GM23248 (cell line): Measurements from ENCODE around the gene FARP1. TPM values are rescaled to one million over a fixed set of nuclear protein-coding genes. Genes with fewer than 3 reads are reported as not detected.

Source experiments
- DNase-seq: peaks from one replicate; pipeline ENCODE4 v3.0.0-alpha.2; 2015
- H2AFZ ChIP-seq: fragments of 200-600 bp; sonication (generic); 2 replicates; pipeline ENCODE4 v1.6.1; 2016; ENCODE audit warnings: antibody characterized with exemption
- H3F3A ChIP-seq: fragments of 200-600 bp; sonication (generic); 2 replicates; pipeline ENCODE4 v1.6.1; 2016; ENCODE audit warnings: mild to moderate bottlenecking, antibody characterized with exemption, mixed run types; ENCODE audit not compliant: insufficient read depth
- H3K27ac ChIP-seq: fragments of 200-600 bp; sonication (generic); 2 replicates; pipeline ENCODE4 v1.5.1; 2016; ENCODE audit warnings: mild to moderate bottlenecking
- H3K27me3 ChIP-seq: fragments of 200-600 bp; sonication (generic); replicated peaks from 2 replicates; pipeline ENCODE4 v1.6.1; 2016; ENCODE audit warnings: mild to moderate bottlenecking; ENCODE audit not compliant: insufficient read depth
- H3K36me3 ChIP-seq: fragments of 200-600 bp; sonication (generic); 2 replicates; pipeline ENCODE4 v1.6.1; 2016; ENCODE audit warnings: low read depth, mild to moderate bottlenecking
- H3K4me1 ChIP-seq: fragments of 200-600 bp; sonication (generic); 2 replicates; pipeline ENCODE4 v1.6.1; 2016; ENCODE audit warnings: mild to moderate bottlenecking; ENCODE audit not compliant: insufficient read depth
- H3K4me2 ChIP-seq: fragments of 200-600 bp; sonication (generic); one replicate; pipeline ENCODE4 v1.6.1; 2016; ENCODE audit warnings: mild to moderate bottlenecking; ENCODE audit not compliant: unreplicated experiment
- H3K4me3 ChIP-seq: fragments of 200-600 bp; sonication (generic); 2 replicates; pipeline ENCODE4 v1.5.1; 2016; ENCODE audit warnings: mild to moderate bottlenecking
- H3K79me2 ChIP-seq: fragments of 200-600 bp; sonication (generic); 2 replicates; pipeline ENCODE4 v1.6.1; 2016; ENCODE audit warnings: mild to moderate bottlenecking; ENCODE audit not compliant: insufficient read depth
- H3K9ac ChIP-seq: fragments of 200-600 bp; sonication (generic); 2 replicates; pipeline ENCODE4 v1.6.1; 2016; ENCODE audit warnings: mild to moderate bottlenecking
- H3K9me2 ChIP-seq: fragments of 200-600 bp; sonication (generic); 2 replicates; pipeline ENCODE4 v1.6.1; 2016; ENCODE audit warnings: mixed run types, mild to moderate bottlenecking, moderate library complexity; ENCODE audit not compliant: insufficient read depth
- H3K9me3 ChIP-seq: fragments of 200-600 bp; sonication (generic); one replicate; pipeline ENCODE4 v1.6.1; 2017; ENCODE audit warnings: low read depth
- H4K20me1 ChIP-seq: fragments of 200-600 bp; sonication (generic); 2 replicates; pipeline ENCODE4 v1.6.0; 2016; ENCODE audit not compliant: insufficient read depth
- EZH2 ChIP-seq: fragments of 200-600 bp; sonication (generic); IDR thresholded peaks from 2 replicates; pipeline ENCODE4 v1.6.1; 2018; ENCODE audit warnings: antibody characterized with exemption, mild to moderate bottlenecking; ENCODE audit not compliant: insufficient read depth, poor library complexity, severe bottlenecking
- EZH2phosphoT487 ChIP-seq: fragments of 200-600 bp; sonication (generic); IDR thresholded peaks from 2 replicates; pipeline ENCODE4 v1.6.1; 2018; ENCODE audit warnings: antibody characterized with exemption, moderate library complexity, mild to moderate bottlenecking, low read depth; ENCODE audit not compliant: insufficient read depth
- WGBS, 2 experiments: methylation state at CpG; one replicate each; pipeline ENCODE4 v1.1.6; 2015 to 2017; ENCODE audit warnings: low lambda C conversion rate in 2 of 2, low coverage in 1 of 2; ENCODE audit errors: missing lambda C conversion rate in 2 of 2; 5-methylcytosine and 5-hydroxymethylcytosine counted together
- in situ Hi-C: fragments of 300-500 bp; cut with MboI; formaldehyde crosslinking; loops from 2 replicates; pipeline ENCODE4 v1.15.0; 2020
- polyA plus RNA-seq: library from polyadenylated mRNA; unstranded; fragments of >200 nt; fragmentation: Nextera tagmentation; extraction: Ambion mirVana; gene quantifications from 2 replicates; pipeline ENCODE4 v1.2.1, GENCODE V29; 2016
- total RNA-seq: library from RNA; depleted of rRNA; stranded (reverse); fragments of >200 nt; shearing (Covaris generic); gene quantifications from 2 replicates; pipeline ENCODE4 v1.2.3, GENCODE V29; 2014

Gene FARP1
- total and polyA plus RNA-seq, 2 experiments from 2014 or later, result 53.7 to 56.6 TPM

GRCh38 chr13:98278068-98278724, 135.3 kb downstream of the FARP1 start:
- H2AFZ ChIP-seq, result no peak overlapping the region
- peaks cover 7% of the 10 kb centered on the region; the same call in 1 of the 2 replicates for H3F3A ChIP-seq
- H3K9ac ChIP-seq, result no peak overlapping the region
- H3K4me1 ChIP-seq, result peaks cover 19% of the 10 kb centered on the region
- 89 to 92% methylated on average over 6 of the region's 6 CpGs for WGBS, 2 experiments
- H3K79me2 ChIP-seq, result peaks cover 98% of the 10 kb centered on the region
- peaks cover 8% of the 10 kb centered on the region; the same call in 1 of the 2 replicates for H4K20me1 ChIP-seq
- no peak overlapping the region for H3K4me3 ChIP-seq
- H3K27ac ChIP-seq, result no peak overlapping the region
- H3K36me3 ChIP-seq, result no peaks in the 10 kb centered on the region
- TF ChIP-seq EZH2phosphoT487, result no peak
- TF ChIP-seq EZH2, result no peak
- no peak overlapping the region for H3K4me2 ChIP-seq
- H3K9me2 ChIP-seq, result no peaks in the 10 kb centered on the region
- no peak for DNase-seq
- no peaks in the 10 kb centered on the region for H3K9me3 ChIP-seq
- H3K27me3 ChIP-seq, result no peaks in the 10 kb centered on the region
- in situ Hi-C loops, result no loop called here

- in situ Hi-C loops, result no loop called here
- WGBS, 2 experiments, result 91 to 92% methylated on average over 13 of the region's 13 CpGs
- H3K9me3 ChIP-seq, result no peaks in the 10 kb centered on the region
- no peak overlapping the region for H3K4me2 ChIP-seq
- H4K20me1 ChIP-seq, result peaks cover 9% of the 10 kb centered on the region; the same call in 1 of the 2 replicates
- no peaks in the 10 kb centered on the region for H3K36me3 ChIP-seq
- no peak overlapping the region for H3K4me3 ChIP-seq
- peaks cover 7% of the 10 kb centered on the region; the same call in 1 of the 2 replicates for H3F3A ChIP-seq
- H3K79me2 ChIP-seq, result peaks cover 96% of the 10 kb centered on the region
- DNase-seq, result no peak
- no peak overlapping the region for H3K9ac ChIP-seq
- no peak overlapping the region for H2AFZ ChIP-seq
- H3K4me1 ChIP-seq, result peaks cover 19% of the 10 kb centered on the region
- H3K9me2 ChIP-seq, result no peaks in the 10 kb centered on the region
- TF ChIP-seq EZH2phosphoT487, result no peak
- no peak for TF ChIP-seq EZH2
- H3K27me3 ChIP-seq, result no peaks in the 10 kb centered on the region
- H3K27ac ChIP-seq, result no peak overlapping the region
Measured at GRCh38 chr13:98279473-98280175, 136.7 kb downstream of the FARP1 start.

GRCh38 chr13:98280176-98280510, 137.2 kb downstream of the FARP1 start:
- H3K4me2 ChIP-seq, result no peak overlapping the region
- no peak overlapping the region for H2AFZ ChIP-seq
- H3K9me2 ChIP-seq, result no peaks in the 10 kb centered on the region
- H3K27ac ChIP-seq, result no peak overlapping the region
- TF ChIP-seq EZH2phosphoT487, result no peak
- H3K27me3 ChIP-seq, result no peaks in the 10 kb centered on the region
- H3K4me1 ChIP-seq, result peaks cover 14% of the 10 kb centered on the region
- no peaks in the 10 kb centered on the region for H3K36me3 ChIP-seq
- in situ Hi-C loops, result no loop called here
- no peak overlapping the region for H3K4me3 ChIP-seq
- H3K9ac ChIP-seq, result no peak overlapping the region
- no peak for DNase-seq
- H4K20me1 ChIP-seq, result peaks cover 9% of the 10 kb centered on the region; the same call in 1 of the 2 replicates
- H3F3A ChIP-seq, result peaks cover 7% of the 10 kb centered on the region; the same call in 1 of the 2 replicates
- 81 to 83% methylated on average over 9 to 10 of the region's 10 CpGs for WGBS, 2 experiments
- no peaks in the 10 kb centered on the region for H3K9me3 ChIP-seq
- H3K79me2 ChIP-seq, result peaks cover 94% of the 10 kb centered on the region

- H3F3A ChIP-seq, result no peaks in the 10 kb centered on the region
- no peaks in the 10 kb centered on the region for H3K9me3 ChIP-seq
- no peaks in the 10 kb centered on the region for H3K36me3 ChIP-seq
- no peak for DNase-seq
- peaks cover 5% of the 10 kb centered on the region; the same call in 1 of the 2 replicates for H4K20me1 ChIP-seq
- no peak overlapping the region for H3K9ac ChIP-seq
- no peak overlapping the region for H3K4me2 ChIP-seq
- no peak overlapping the region for H3K27ac ChIP-seq
- no peak overlapping the region for H2AFZ ChIP-seq
- TF ChIP-seq EZH2, result no peak
- TF ChIP-seq EZH2phosphoT487, result no peak
- H3K9me2 ChIP-seq, result no peaks in the 10 kb centered on the region
- WGBS, 2 experiments, result 60 to 61% methylated on average over 4 of the region's 4 CpGs
- in situ Hi-C loops, result no loop called here
- no peaks in the 10 kb centered on the region for H3K4me1 ChIP-seq
- no peak overlapping the region for H3K4me3 ChIP-seq
- no peaks in the 10 kb centered on the region for H3K27me3 ChIP-seq
- H3K79me2 ChIP-seq, result peaks cover 89% of the 10 kb centered on the region
Measured at GRCh38 chr13:98284679-98285078, 141.8 kb downstream of the FARP1 start.
